Measurements from ENCODE around the gene TRAF4.
A peak's percentile ranks its signal among the peaks of the same experiment; 100 is the strongest.
"Not testable (repeated sequence)": the region's sequence is repeated elsewhere in the genome, so short reads cannot be mapped to it uniquely, and the experiment has no call there.

Gene TRAF4

DNA sequence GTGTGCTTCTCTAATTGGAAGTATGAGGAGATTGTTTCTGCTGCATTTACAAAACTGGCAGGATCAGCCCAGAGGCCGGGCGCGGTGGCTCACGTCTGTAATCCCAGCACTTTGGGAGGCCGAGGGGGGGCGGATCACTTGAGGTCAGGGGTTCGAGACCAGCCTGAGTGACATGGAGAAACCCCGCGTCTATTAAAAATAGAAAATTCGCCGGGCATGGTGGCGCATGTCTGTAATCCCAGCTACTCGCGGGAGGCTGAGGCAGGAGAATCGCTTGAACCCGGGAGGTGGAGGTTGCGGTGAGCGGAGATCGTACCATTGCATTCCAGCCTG lies 22.8 kb upstream of the TRAF4 start:
- Histone ChIP-seq H3K36me3 (ENCODE audit: control insufficient read depth in 4 of 4, insufficient read depth in 4 of 4, low read length in 3 of 4) (peaks cover 8 to 50% (median 34%) of the 10 kb centered on the region in 4 experiments), H3K27ac (ENCODE audit: insufficient read depth in 1 of 2, low read depth in 1 of 2, low read length in 2 of 2, poor library complexity in 1 of 2, severe bottlenecking in 2 of 2) (peak overlapping the region; percentile 15 to 91), H3K4me3 (ENCODE audit: control insufficient read depth in 1 of 7, extremely low read depth in 1 of 7, insufficient read depth in 4 of 7, low read depth in 2 of 7, low read length in 6 of 7) (peak overlapping the region; percentile 79 to 98 (median 91)), H3K4me1 (ENCODE audit: control extremely low read depth in 1 of 4, control insufficient read depth in 4 of 4, insufficient read depth in 4 of 4, low read length in 3 of 4) (peaks cover 13 to 67% (median 62%) of the 10 kb centered on the region in 4 experiments)
- H3K9me3 ChIP-seq (ENCODE audit: control extremely low read depth in 1 of 5, control insufficient read depth in 4 of 5, insufficient read depth in 2 of 5, low read depth in 1 of 5, low read length in 4 of 5); H3K27me3 ChIP-seq (replicated peaks in 2 of 5; ENCODE audit: control insufficient read depth in 4 of 5, insufficient read depth in 5 of 5, low read length in 4 of 5); DNase-seq: not testable (repeated sequence)
- CTCF ChIA-PET = interaction anchor here (0.6 to 17.9 kb wide), 5 partner anchors 9 to 66 kb away, joined by 3 to 507 read pairs (median 9); partner anchors contain the start of genes PROCA1 and TRAF4
- POLR2A ChIA-PET = interaction anchor here (2.4 kb wide), 1 partner anchor 10 kb away, joined by 12 read pairs; the partner anchor contains the start of gene PROCA1
- WGBS (ENCODE audit: insufficient coverage) = 52% methylated on average over 16 of the region's 19 CpGs

GRCh38 chr17:28722417-28723158 lies 21.2 kb upstream of the TRAF4 start:
- H3K4me1 ChIP-seq (ENCODE audit: control extremely low read depth in 1 of 4, control insufficient read depth in 4 of 4, insufficient read depth in 4 of 4, low read length in 3 of 4) = peaks cover 13 to 69% (median 61%) of the 10 kb centered on the region in 4 experiments
- no peak for DNase-seq
- H3K4me3 ChIP-seq (ENCODE audit: control insufficient read depth in 1 of 7, extremely low read depth in 1 of 7, insufficient read depth in 4 of 7, low read depth in 2 of 7, low read length in 6 of 7) = peak overlapping the region in 1 of 7 experiments; percentile 44
- 87% methylated on average over 4 of the region's 7 CpGs for WGBS (ENCODE audit: insufficient coverage)
- CTCF ChIA-PET = interaction anchor here (1.9 to 17.9 kb wide), 3 partner anchors 11 to 40 kb away, joined by 9 to 507 read pairs (median 84); partner anchors contain the start of genes PROCA1 and TRAF4
- POLR2A ChIA-PET = no interaction called here
- H3K36me3 ChIP-seq (ENCODE audit: control insufficient read depth in 4 of 4, insufficient read depth in 4 of 4, low read length in 3 of 4) = peaks cover 8 to 50% (median 34%) of the 10 kb centered on the region in 4 experiments
- no peaks in the 10 kb centered on the region for H3K27me3 ChIP-seq (replicated peaks in 2 of 5; ENCODE audit: control insufficient read depth in 4 of 5, insufficient read depth in 5 of 5, low read length in 4 of 5)
- H3K27ac ChIP-seq (ENCODE audit: insufficient read depth in 1 of 2, low read depth in 1 of 2, low read length in 2 of 2, poor library complexity in 1 of 2, severe bottlenecking in 2 of 2) = no peak overlapping the region
- H3K9me3 ChIP-seq (ENCODE audit: control extremely low read depth in 1 of 5, control insufficient read depth in 4 of 5, insufficient read depth in 2 of 5, low read depth in 1 of 5, low read length in 4 of 5) = no peaks in the 10 kb centered on the region

- Histone ChIP-seq H3K9me3 (ENCODE audit: control extremely low read depth in 1 of 5, control insufficient read depth in 4 of 5, insufficient read depth in 2 of 5, low read depth in 1 of 5, low read length in 4 of 5) (no peaks in the 10 kb centered on the region), H3K27ac (ENCODE audit: insufficient read depth in 1 of 2, low read depth in 1 of 2, low read length in 2 of 2, poor library complexity in 1 of 2, severe bottlenecking in 2 of 2) (no peak overlapping the region), H3K36me3 (ENCODE audit: control insufficient read depth in 4 of 4, insufficient read depth in 4 of 4, low read length in 3 of 4) (peaks cover 8 to 50% (median 34%) of the 10 kb centered on the region in 4 experiments), H3K4me3 (ENCODE audit: control insufficient read depth in 1 of 7, extremely low read depth in 1 of 7, insufficient read depth in 4 of 7, low read depth in 2 of 7, low read length in 6 of 7) (no peak overlapping the region), H3K4me1 (ENCODE audit: control extremely low read depth in 1 of 4, control insufficient read depth in 4 of 4, insufficient read depth in 4 of 4, low read length in 3 of 4) (peaks cover 13 to 71% (median 63%) of the 10 kb centered on the region in 4 experiments), H3K27me3 (replicated peaks in 2 of 5; ENCODE audit: control insufficient read depth in 4 of 5, insufficient read depth in 5 of 5, low read length in 4 of 5) (no peaks in the 10 kb centered on the region)
- ChIA-PET CTCF (interaction anchor here (6.7 to 17.9 kb wide), 2 partner anchors 23 to 40 kb away, joined by 84 to 507 read pairs; partner anchors contain the start of gene TRAF4), POLR2A (no interaction called here)
- WGBS (ENCODE audit: insufficient coverage) = 92% methylated on average over 4 of the region's 6 CpGs
- DNase-seq = no peak
Observed at GRCh38 chr17:28723159-28723835, 20.5 kb upstream of the TRAF4 start.

DNA sequence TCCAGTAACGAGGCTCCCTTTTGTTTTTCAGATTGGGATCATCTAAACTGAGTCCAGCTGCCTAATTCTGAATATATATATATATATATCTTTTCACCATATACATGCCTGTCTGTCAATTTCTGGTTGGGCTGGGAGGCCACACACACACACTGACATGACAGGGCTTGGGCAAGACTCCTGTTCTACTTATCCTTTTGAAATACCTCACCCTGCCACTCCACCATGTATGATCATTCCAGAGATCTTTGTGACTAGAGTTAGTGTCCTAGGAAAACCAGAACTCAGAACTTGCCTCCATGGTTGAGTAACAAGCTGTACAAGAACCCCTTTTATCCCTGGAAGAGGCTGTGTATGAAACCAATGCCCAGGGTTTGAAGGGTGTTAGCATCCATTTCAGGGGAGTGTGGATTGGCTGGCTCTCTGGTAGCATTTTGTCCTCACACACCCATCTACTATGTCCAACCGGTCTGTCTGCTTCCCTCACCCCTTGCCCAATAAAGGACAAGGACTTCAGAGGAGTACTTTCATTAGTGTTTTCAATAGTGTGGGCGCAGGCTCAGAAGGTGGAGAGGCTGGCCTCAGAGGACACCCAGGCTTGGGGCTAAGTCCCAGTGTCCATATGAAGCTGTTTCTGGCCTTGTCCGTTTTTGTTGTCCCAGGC lies 19.8 kb upstream of the TRAF4 start:
- H3K9me3 ChIP-seq (ENCODE audit: control extremely low read depth in 1 of 5, control insufficient read depth in 4 of 5, insufficient read depth in 2 of 5, low read depth in 1 of 5, low read length in 4 of 5); DNase-seq; H3K27ac ChIP-seq (ENCODE audit: insufficient read depth in 1 of 2, low read depth in 1 of 2, low read length in 2 of 2, poor library complexity in 1 of 2, severe bottlenecking in 2 of 2); H3K4me3 ChIP-seq (ENCODE audit: control insufficient read depth in 1 of 7, extremely low read depth in 1 of 7, insufficient read depth in 4 of 7, low read depth in 2 of 7, low read length in 6 of 7); H3K27me3 ChIP-seq (replicated peaks in 2 of 5; ENCODE audit: control insufficient read depth in 4 of 5, insufficient read depth in 5 of 5, low read length in 4 of 5); POLR2A ChIA-PET: not testable (repeated sequence)
- Histone ChIP-seq H3K36me3 (ENCODE audit: control insufficient read depth in 4 of 4, insufficient read depth in 4 of 4, low read length in 3 of 4) (peaks cover 8 to 50% (median 34%) of the 10 kb centered on the region in 4 experiments), H3K4me1 (ENCODE audit: control extremely low read depth in 1 of 4, control insufficient read depth in 4 of 4, insufficient read depth in 4 of 4, low read length in 3 of 4) (peaks cover 9 to 69% (median 58%) of the 10 kb centered on the region in 4 experiments)
- WGBS (ENCODE audit: insufficient coverage) = 100% methylated on average over 3 of the region's 4 CpGs
- CTCF ChIA-PET = interaction anchor here (6.7 to 17.9 kb wide), 2 partner anchors 22 to 39 kb away, joined by 84 to 507 read pairs; partner anchors contain the start of gene TRAF4

DNA sequence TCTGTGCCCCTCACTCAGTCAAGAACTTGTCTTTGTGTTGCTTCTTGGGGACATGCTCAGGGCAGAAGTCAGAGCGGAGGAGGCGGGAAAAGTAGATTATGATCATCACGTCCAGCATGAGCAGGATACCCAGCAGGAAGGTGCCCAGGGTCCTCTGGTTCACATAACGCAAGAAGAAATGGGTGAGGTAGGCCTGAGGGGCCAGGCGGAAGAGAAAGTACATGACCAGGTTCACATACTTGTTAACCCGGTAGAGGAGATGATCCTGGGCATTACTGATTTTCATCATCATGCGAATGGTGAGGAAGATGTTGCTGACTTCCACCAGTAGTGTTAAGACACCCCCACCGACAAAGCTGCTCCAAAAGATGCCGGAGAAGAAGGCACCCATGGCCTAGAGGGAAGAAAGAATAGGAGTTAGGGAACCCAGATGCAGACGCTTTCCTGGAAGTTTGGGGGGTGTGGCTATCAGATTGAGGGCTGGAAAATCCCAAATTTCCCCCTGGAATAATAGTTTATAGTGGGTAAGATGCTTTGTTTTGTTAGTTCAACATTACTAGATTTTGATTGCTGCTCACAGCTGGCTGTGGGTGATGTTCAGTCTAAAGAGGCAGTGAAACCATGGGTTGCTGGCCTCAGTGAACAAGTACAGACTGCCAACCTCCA lies 19.2 kb upstream of the TRAF4 start:
- no peak overlapping the region for H3K27ac ChIP-seq (ENCODE audit: insufficient read depth in 1 of 2, low read depth in 1 of 2, low read length in 2 of 2, poor library complexity in 1 of 2, severe bottlenecking in 2 of 2)
- H3K27me3 ChIP-seq (replicated peaks in 2 of 5; ENCODE audit: control insufficient read depth in 4 of 5, insufficient read depth in 5 of 5, low read length in 4 of 5) = no peaks in the 10 kb centered on the region
- WGBS (ENCODE audit: insufficient coverage) = 96% methylated on average over 10 of the region's 10 CpGs
- CTCF ChIA-PET = interaction anchor here (1.1 to 17.9 kb wide), 5 partner anchors 13 to 393 kb away, joined by 3 to 507 read pairs (median 7); partner anchors contain the start of genes PROCA1 and TRAF4
- no peaks in the 10 kb centered on the region for H3K9me3 ChIP-seq (ENCODE audit: control extremely low read depth in 1 of 5, control insufficient read depth in 4 of 5, insufficient read depth in 2 of 5, low read depth in 1 of 5, low read length in 4 of 5)
- peaks cover 8 to 50% (median 34%) of the 10 kb centered on the region in 4 experiments for H3K36me3 ChIP-seq (ENCODE audit: control insufficient read depth in 4 of 4, insufficient read depth in 4 of 4, low read length in 3 of 4)
- H3K4me3 ChIP-seq (ENCODE audit: control insufficient read depth in 1 of 7, extremely low read depth in 1 of 7, insufficient read depth in 4 of 7, low read depth in 2 of 7, low read length in 6 of 7) = peak overlapping the region in 1 of 7 experiments; percentile 67
- peaks cover 9 to 68% (median 58%) of the 10 kb centered on the region in 4 experiments for H3K4me1 ChIP-seq (ENCODE audit: control extremely low read depth in 1 of 4, control insufficient read depth in 4 of 4, insufficient read depth in 4 of 4, low read length in 3 of 4)
- POLR2A ChIA-PET = interaction anchor here (0.5 to 0.6 kb wide), 2 partner anchors 21 to 1380 kb away, joined by 3 read pairs; no protein-coding TSS in a partner anchor
- no peak for DNase-seq

- CTCF ChIA-PET = interaction anchor here (1.1 to 17.9 kb wide), 6 partner anchors 14 to 392 kb away, joined by 3 to 507 read pairs (median 14); partner anchors contain the start of genes PROCA1 and TRAF4
- WGBS (ENCODE audit: insufficient coverage) = 63% methylated on average over 13 of the region's 20 CpGs
- Histone ChIP-seq H3K27ac (ENCODE audit: insufficient read depth in 1 of 2, low read depth in 1 of 2, low read length in 2 of 2, poor library complexity in 1 of 2, severe bottlenecking in 2 of 2) (peak overlapping the region in 1 of 2 experiments; percentile 61), H3K4me3 (ENCODE audit: control insufficient read depth in 1 of 7, extremely low read depth in 1 of 7, insufficient read depth in 4 of 7, low read depth in 2 of 7, low read length in 6 of 7) (peak overlapping the region in 6 of 7 experiments; percentile 50 to 91 (median 67)), H3K27me3 (replicated peaks in 2 of 5; ENCODE audit: control insufficient read depth in 4 of 5, insufficient read depth in 5 of 5, low read length in 4 of 5) (no peaks in the 10 kb centered on the region), H3K4me1 (ENCODE audit: control extremely low read depth in 1 of 4, control insufficient read depth in 4 of 4, insufficient read depth in 4 of 4, low read length in 3 of 4) (peaks cover 9 to 68% (median 57%) of the 10 kb centered on the region in 4 experiments), H3K9me3 (ENCODE audit: control extremely low read depth in 1 of 5, control insufficient read depth in 4 of 5, insufficient read depth in 2 of 5, low read depth in 1 of 5, low read length in 4 of 5) (no peaks in the 10 kb centered on the region), H3K36me3 (ENCODE audit: control insufficient read depth in 4 of 4, insufficient read depth in 4 of 4, low read length in 3 of 4) (peaks cover 8 to 49% (median 34%) of the 10 kb centered on the region in 4 experiments)
- DNase-seq = peak in 1 of 3 donors; percentile 28
- POLR2A ChIA-PET = interaction anchor here (0.5 to 0.6 kb wide), 2 partner anchors 21 to 1379 kb away, joined by 3 read pairs; no protein-coding TSS in a partner anchor
Observed at GRCh38 chr17:28725166-28725659, 18.6 kb upstream of the TRAF4 start.

All from common myeloid progenitor, CD34-positive (primary cell).